Neural crest cell (in vitro differentiated cells): ENCODE results near the gene DIAPH3. TPM values are rescaled to one million over a fixed set of nuclear protein-coding genes. Genes with fewer than 3 reads are reported as not detected.

Experiments
- DNase-seq: peaks from one replicate; pipeline ENCODE4 v3.0.0; 2021; ENCODE audit warnings: low read depth, mixed read lengths, low spot score
- H3K27ac Mint-ChIP-seq: one replicate; pipeline ENCODE4 v1.8.0; 2021; ENCODE audit warnings: mild to moderate bottlenecking, mixed read lengths; ENCODE audit not compliant: unreplicated experiment
- H3K27me3 Mint-ChIP-seq: 2 replicates; pipeline ENCODE4 v1.8.0; 2021; ENCODE audit warnings: low read depth, mild to moderate bottlenecking, mixed read lengths
- H3K36me3 Mint-ChIP-seq: 2 replicates; pipeline ENCODE4 v1.8.0; 2021; ENCODE audit warnings: low read depth, mild to moderate bottlenecking, mixed read lengths
- H3K4me1 Mint-ChIP-seq: 2 replicates; pipeline ENCODE4 v1.8.0; 2021; ENCODE audit warnings: mixed read lengths
- H3K4me3 Mint-ChIP-seq: one replicate; pipeline ENCODE4 v1.8.0; 2021; ENCODE audit warnings: mild to moderate bottlenecking, mixed read lengths
- H3K9me3 Mint-ChIP-seq: 2 replicates; pipeline ENCODE4 v1.8.0; 2021; ENCODE audit warnings: mixed read lengths
- CTCF ChIP-seq: fragments of 200-600 bp; sonication (generic); conservative IDR thresholded peaks from 2 replicates; pipeline ENCODE4 v1.5.0; 2021; ENCODE audit warnings: antibody characterized with exemption, mild to moderate bottlenecking
- total RNA-seq: library from RNA; stranded (reverse); gene quantifications from 2 replicates; pipeline ENCODE4 v1.2.1, GENCODE V29; 2021

DIAPH3 gene
- total RNA-seq, 1 donor from 2014 or later, result 16.4 TPM

GRCh38 chr13:60111691-60112090 is 52.0 kb downstream of the DIAPH3 start:
- H3K27ac Mint-ChIP-seq, result no peak overlapping the region
- H3K36me3 Mint-ChIP-seq, result peaks cover 31% of the 10 kb centered on the region
- peaks cover 9% of the 10 kb centered on the region for H3K9me3 Mint-ChIP-seq
- no peaks in the 10 kb centered on the region for H3K27me3 Mint-ChIP-seq
- DNase-seq, result no peak
- no peak overlapping the region for H3K4me3 Mint-ChIP-seq
- no peaks in the 10 kb centered on the region for H3K4me1 Mint-ChIP-seq
- no peak for TF ChIP-seq CTCF

DNA sequence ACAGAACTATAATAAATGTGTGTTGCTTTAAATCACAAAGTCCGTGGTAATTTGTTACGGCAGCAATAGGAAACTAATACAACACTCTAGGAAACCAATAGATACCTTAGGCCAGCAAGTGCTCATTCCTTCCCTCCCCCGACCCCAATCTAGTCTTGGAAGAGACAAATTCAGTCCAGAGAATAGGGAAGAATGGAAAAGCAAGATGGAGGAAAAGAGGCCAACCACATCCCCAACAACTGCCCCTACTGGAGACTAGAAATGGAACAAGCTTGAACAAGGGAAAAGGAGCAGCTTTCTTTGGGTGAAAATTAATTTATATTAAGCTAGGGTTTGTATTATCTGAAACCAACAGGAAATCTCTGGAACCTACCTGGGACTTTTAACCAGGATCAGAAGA is 54.4 kb downstream of the DIAPH3 start:
- no peak for TF ChIP-seq CTCF
- Mint-ChIP-seq H3K27me3 (no peaks in the 10 kb centered on the region), H3K36me3 (peaks cover 24% of the 10 kb centered on the region), H3K4me1 (peaks cover 14% of the 10 kb centered on the region), H3K27ac (no peak overlapping the region), H3K4me3 (no peak overlapping the region), H3K9me3 (peaks cover 7% of the 10 kb centered on the region)
- no peak for DNase-seq

DNA sequence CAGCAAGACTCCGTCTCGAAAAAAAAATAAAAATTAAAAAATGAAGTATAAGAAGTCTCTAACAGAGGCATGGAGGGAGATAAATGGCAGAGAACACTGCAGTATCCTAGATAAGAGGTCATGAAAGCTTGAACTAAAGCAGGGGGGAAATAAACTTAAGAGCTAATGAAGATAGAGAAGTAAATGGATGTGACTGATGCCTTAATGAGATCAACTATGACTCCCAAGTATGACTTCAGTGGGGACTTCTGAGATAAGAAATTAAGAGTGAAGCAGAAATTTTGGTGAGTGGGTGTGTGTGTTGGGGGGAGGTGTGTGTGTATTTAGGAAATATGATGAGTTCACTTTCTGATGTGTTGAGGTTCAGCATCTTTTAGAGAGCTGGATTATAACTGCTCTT is 55.1 kb downstream of the DIAPH3 start:
- Mint-ChIP-seq H3K27me3 (no peaks in the 10 kb centered on the region), H3K4me1 (peaks cover 14% of the 10 kb centered on the region), H3K27ac (no peak overlapping the region), H3K9me3 (peaks cover 4% of the 10 kb centered on the region), H3K36me3 (peaks cover 19% of the 10 kb centered on the region), H3K4me3 (no peak overlapping the region)
- no peak for TF ChIP-seq CTCF
- no peak for DNase-seq

DNA sequence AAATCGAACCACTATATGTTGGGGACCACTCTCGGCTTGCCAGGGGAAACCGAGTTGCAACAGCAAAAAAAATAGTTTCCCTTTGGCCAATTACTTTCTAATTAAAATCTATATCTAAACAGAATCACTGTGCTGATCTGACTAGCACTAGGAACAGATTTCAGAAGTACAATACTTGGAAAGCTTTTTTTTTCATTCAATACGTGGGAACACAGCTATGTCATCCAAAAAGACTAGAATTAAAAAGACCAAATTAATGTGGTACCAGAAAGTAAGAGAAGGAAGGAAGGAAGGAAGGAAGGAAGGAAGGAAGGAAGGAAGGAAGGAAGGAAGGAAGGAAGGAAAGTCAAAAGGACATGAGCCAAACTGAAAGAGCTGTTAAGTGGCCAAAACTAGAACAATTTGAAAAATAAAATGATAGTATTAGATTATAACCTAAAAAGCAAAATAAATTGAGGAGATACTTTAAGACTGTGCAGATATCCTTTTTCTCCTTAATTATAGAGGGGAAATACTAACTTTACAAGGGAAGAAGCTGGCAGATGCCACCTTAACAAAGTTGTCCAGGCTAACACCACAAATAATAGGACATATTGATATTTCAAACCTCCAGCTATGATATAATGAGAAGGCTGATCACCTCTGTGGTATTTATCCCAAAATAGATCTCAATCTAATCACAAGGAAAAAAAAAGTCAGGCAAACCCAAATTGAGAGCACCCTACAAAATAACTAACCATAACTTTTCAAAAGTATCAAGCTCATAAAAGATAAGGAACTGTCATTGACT is 63.9 kb downstream of the DIAPH3 start:
- Mint-ChIP-seq H3K4me3 (no peak overlapping the region), H3K27ac (no peak overlapping the region), H3K4me1 (no peaks in the 10 kb centered on the region), H3K27me3 (no peaks in the 10 kb centered on the region), H3K36me3 (peaks cover 10% of the 10 kb centered on the region), H3K9me3 (peaks cover 2% of the 10 kb centered on the region)
- no peak for DNase-seq
- TF ChIP-seq CTCF, result no peak

DNA sequence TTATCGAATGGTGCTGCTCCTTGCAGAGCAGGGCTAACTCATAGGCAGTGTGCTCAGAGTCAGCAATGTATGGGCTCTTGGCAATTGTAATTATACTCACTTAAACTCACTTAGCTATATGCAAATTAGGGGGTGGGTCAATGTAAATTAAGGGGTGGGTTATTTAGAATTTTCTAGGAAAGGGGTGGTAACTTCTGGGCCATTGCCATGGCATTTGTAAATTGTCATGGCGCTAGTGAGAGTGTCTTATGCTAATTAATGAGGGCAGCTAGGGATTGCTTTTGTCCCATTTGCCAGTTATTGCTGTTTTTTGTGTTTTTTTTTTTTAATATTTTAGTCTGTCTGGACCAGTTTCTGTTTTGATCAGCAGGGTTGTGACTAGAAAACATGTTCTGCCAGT is 68.4 kb downstream of the DIAPH3 start:
- peaks cover 3% of the 10 kb centered on the region for H3K4me1 Mint-ChIP-seq
- DNase-seq, result no peak
- no peak overlapping the region for H3K27ac Mint-ChIP-seq
- no peaks in the 10 kb centered on the region for H3K27me3 Mint-ChIP-seq
- H3K4me3 Mint-ChIP-seq, result no peak overlapping the region
- H3K9me3 Mint-ChIP-seq, result peaks cover 2% of the 10 kb centered on the region
- peaks cover 14% of the 10 kb centered on the region for H3K36me3 Mint-ChIP-seq
- TF ChIP-seq CTCF, result no peak
